GM21360 (cell line): ENCODE results near the gene ETNK2.
"Not testable (repeated sequence)": the region's sequence is repeated elsewhere in the genome, so short reads cannot be mapped to it uniquely, and the experiment has no call there.

Experiments
- ATAC-seq: cut with Tn5 transposase; IDR thresholded peaks from one replicate; pipeline ENCODE4 v1.9.1; 2021; ENCODE audit warnings: mild to moderate bottlenecking, moderate library complexity; ENCODE audit not compliant: unreplicated experiment

ETNK2 gene

DNA sequence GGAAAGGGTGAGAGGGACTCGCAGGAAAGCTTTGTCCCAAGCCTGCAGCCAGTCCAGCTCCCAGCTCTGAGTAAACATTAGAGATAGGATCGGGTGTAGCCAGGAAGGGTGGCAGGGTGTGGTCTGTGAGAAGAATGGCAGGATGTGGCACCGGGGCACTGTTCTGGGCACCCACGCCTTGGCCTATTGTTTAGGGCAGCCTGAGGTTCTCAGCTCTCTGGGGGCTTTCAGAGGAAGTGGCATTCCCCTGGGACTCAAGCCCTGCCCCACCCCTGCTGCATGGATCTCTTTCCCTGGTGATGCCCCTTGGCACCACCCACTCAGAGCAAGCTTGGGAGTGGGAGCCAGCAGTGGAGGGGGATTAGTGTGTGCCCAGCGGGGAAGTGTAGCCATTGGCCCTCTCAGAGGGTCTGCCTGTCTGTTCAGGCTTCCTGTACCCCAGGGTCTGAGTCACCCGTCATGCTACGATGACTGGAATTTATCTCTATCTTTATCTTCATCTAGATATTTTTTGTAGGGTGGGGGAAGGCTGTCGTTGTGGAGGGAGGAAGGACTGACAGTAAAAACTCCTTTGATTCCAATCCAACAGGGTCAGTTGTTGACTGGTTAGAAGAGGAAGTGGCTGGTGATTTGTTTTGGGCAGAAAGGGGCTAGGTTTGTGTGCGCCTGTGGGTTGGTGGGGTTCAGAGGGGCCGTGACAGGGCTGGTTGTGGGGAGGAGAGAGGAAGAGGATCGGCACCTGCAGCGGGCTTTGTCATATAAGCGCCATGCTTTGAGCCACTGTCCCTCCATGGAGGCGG is 47.3 kb downstream of the ETNK2 start:
- ATAC-seq: no peak

DNA sequence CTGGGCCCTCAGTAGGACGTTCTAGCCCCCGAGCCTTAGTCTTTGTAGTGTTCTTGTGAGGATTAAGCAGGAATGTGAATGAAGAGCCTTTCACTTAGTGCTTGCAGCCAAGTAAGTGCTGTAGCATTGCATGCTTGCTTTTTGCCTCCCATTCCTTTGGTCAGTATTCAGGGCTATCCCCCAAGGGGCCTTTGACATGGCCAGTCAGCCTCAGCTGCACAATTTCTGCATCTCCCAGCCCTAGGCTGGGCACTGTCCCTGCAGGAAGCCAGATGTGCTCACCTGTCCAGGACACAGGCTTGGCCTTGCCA is 48.5 kb downstream of the ETNK2 start:
- ATAC-seq: no peak

DNA sequence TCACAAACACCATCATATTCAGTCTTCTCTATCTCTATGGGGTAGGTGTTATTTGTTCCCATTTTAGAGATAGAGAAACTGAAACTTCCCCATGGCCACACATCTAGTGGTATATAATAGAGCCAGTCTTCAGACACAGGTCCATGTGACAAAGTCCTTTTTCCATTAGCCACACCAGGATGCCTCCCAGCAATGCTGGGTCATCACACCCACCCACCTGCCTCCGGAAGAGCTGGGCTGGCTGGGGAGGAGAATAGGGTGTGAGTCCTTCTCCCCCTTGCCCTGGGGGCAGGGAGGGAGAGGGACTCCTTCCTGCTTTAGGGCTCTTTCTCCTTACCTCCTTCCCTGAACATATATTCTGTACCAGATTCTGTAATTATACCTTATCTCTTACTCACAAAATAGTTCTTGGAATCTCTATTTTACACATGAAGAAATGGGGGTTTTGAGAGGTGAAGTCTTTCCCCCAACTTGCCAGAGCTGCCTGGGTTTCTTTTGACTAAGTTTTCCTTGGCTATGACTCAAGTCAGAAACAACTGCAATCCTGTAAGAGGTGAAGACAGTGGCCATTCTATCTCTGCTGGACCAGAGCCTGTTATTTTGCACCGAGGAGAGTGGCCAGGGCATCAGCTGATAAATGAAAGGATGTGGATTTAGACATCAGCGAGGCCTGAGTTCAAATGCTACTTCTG is 49.0 kb downstream of the ETNK2 start:
- no peak for ATAC-seq

DNA sequence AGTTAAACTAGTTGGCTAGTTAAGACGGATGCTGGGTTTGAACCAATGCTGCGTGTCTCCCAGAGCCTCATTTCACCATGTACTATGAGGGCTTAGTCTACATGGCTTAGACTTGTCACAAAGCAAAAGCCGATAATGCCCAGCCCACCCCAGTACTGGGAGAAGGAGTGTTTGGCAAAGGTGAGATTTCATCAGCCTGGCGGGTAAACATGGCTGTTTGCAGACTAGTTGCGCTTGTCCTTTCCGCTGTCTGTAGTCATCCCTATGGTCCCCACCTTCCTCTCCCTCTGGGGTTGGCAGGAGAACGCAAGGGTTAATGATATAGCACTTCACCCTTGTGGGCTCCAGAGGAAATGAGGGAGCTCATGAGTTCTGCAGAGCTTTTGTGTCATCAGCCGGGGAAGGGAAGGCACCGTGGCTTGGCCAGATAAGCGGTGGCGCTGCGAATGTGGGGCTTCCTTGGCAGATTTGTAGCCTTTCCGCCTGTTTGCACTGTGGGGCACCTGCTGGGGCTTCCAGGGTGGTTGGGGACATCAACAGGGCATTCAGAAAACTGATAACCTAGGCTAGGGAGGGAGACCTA is 49.7 kb downstream of the ETNK2 start:
- no peak for ATAC-seq

DNA sequence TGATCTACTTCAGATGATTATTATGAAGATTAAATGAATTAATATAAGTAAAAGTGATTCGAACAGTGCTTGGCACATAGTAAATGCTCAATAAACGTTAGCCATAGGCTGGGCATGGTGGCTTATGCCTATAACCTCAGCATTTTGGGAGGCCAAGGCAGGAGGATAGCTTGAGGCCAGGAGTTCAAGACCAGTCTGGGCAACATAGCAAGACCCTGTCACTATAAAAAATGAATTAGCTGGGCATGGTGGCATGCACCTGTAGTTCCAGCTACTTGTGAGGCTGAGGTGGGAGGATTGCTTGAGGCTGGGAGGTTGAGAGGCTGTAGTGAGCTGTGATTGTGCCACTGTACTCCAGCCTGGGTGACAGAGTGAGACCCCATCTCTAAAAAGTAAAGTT is 52.1 kb downstream of the ETNK2 start:
- not testable (repeated sequence) for ATAC-seq

DNA sequence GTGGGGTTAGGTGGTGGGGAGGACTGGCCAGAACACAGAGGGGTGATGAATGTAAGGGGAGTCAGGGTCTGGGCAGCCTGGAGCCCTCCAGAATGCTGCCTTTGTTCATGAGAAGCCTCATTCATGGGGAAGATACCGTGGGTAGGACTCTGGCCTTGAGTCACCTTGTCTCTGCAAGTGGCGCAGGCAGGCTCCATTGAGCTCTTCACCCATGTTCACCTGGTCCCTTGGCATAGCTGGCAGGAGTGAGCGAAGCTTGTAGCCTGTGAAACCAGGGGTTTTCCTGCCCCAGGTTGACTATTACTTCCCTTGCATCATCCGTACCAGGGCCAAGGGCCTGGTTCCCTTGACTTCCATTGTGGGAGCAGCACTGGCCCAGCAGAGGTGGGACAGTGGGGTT is 53.2 kb downstream of the ETNK2 start:
- ATAC-seq: no peak

DNA sequence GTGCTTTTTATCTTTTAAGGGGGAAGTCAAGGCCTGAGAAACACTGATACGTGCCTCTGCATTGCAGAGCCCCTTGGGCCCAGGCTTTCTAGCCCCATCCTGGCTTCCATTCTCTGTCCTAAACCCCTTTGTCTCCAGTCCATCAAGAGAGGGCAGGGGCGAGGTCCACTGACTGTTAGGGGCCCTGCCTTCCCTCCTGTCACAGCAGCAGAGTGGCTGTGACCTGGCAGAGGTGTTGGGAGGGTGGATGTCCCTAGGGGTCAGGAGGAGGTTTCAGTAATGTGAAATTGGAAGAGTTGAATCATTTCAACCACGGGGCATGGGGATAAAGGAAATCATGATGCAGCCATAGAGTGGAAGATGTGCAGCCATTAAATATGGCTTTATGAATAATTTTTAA is 54.9 kb downstream of the ETNK2 start:
- ATAC-seq: no peak

DNA sequence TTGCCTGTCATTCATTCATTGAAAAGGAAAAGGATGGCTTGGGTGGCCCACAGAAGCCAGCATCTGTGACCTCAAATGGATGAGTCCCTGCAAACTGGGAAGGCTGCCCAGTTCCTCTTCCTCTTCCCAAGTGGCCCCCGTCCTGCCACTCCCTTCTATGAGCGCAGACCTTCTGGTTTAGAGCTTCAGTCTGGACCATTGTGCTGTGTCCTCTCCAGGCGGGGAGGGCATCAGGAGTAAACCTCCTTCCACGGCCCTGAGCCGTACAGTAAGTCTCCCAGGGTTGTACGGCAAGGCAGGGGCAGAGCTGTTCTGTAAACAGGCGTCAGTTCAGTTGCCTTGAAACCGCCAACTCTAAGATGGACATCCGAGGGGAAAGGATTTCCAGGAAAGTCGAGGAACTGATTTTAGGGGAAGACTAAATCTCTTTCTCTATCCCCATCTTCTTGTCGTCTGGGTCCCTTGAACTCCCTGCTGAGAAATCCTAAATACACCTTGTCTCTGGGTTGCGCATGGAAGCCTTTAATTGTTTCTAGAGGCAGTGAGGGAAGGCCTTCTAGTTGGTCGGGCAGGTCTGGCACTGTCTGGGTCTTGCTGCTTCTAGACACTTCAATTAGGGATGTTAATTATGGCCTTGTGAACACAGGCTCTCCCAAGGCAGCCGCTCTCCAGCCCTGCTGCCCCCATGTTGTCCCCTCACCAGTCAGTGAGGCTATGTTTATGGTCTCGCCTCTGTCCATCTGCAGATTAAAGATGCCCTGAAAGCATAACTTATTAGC is 56.8 kb downstream of the ETNK2 start:
- ATAC-seq: no peak

DNA sequence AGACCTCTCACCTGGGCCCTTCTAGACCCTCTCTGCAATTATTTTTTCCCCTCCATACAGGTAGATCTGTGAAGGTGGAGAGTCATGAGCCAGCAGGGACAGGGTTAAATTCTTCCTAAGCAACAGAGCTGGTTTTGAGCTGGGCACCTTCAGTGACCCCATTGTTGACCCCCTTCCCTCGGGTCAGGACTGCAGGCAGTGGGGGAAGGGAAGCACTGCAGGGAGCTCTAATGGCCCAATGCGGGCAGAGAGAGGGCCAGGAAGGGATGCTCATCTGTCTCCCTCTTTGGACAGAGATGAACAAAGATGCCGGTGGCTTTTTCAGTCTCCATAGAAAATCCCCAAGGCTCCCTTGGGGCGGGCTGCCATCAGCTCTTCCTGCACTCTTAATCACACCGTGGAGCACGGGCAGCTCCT is 57.5 kb downstream of the ETNK2 start:
- no peak for ATAC-seq

DNA sequence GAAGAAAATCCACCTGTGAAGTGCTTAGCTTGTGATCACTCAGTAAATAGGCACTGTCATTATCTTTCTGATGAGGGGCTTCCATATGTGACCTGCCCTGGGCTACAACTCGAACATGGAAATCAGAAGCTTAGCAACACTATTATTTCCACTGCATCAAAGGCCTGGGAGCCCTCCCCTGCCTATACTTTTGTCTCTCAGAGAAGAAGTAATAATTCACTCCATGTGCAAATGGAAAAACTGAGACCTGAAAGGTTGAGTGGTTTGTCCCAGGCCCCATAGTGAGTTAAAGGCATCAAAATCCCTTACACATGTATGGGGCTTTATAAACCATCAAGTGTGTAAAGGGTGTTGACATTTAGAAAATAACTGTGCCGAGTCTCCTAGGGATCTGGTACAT is 58.1 kb downstream of the ETNK2 start:
- ATAC-seq: no peak

DNA sequence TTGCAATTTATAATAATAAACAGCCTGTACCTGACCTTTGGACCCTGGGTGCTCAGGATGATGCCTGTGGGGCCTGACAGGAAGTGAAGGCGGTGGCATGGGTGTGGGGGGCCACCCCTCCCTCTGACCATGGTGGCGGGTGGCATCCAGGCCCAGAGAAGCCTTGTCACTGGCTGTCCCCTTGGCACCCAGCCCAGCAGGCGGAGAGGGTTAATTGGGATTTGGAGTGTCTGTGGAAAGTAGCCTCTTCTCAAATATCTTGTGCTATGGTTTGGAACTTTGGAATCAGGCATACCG is 58.5 kb downstream of the ETNK2 start:
- ATAC-seq: no peak

DNA sequence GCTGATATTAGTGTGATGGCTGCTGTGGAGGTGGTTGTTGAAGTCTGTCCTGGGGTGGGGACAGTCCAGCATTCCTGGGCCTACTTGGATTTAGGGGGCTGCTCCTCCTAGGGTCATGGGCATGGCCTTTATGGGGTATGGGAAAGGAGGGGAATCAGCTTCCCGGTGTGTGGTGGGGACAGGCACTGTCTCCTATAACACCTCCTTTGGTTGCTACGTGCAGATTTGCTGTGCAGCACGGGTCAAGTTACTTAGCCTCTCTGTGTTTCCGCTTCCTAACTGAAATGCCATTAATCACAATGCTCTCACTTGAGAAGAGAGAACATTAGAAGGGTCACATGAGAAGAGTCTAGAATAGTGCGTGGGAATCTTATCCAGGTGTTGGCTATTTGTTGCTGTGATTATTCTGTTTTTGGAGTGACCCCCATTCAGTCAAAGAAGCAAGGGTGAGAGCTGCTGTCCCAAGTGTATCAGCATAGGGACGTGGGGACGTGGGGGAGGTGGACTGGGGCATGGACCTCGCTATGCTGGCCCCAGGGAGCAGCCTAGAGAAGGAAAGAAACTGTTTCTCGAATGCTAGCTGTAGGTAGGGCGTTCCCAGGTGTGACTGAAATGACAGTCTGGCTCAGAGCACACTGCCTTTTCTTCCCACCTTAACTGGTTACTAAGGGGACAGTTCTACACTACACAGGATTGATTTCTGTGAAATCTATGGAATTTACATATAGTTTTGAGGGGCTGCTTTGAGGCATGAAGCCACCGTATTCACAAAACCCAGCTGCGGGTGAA is 59.0 kb downstream of the ETNK2 start:
- no peak for ATAC-seq

DNA sequence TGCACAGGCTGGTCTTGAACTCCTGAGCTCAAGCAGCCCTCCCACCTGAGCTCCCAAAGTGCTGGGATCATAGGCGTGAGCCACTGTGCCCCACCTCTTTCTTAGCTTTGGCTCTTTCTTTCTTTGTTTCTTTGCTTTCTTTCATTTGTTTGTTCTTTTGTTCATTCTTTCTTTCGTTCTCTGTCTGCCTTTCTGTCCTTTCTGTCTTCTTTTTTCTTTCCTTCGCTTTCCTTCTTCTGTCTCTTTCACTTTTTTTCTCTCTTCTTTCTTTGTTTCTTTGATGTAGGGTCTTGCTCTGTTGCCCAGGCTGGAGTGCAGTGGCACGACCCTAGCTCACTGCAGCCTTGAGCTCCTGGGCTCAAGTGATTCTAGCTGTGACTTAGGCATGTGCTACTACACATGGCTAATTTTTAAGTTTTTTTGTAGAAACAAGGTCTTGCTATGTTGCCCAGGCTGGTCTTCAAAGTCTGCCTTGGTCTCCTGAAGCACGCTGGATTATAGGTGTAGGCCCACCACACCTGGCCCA is 60.0 kb downstream of the ETNK2 start:
- ATAC-seq: no peak

DNA sequence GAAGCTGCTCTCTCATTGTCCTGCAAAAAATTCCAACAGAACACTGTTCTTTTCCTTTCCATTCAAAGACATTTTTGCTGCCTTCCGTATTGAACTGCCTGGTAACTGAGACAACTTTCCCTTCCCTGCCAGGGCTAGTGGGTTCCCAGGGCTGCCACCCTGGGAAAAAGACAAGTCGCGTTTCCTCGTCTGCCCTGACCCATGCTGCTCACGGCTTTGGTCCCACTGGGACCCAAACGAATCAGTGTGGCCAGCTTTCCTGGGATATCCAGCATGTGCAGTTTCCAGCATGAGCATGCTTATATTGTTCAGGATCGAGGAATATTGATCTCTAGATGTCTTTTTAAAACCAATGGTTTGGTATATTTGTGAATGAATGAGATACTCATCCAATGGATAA is 60.8 kb downstream of the ETNK2 start:
- ATAC-seq: no peak

DNA sequence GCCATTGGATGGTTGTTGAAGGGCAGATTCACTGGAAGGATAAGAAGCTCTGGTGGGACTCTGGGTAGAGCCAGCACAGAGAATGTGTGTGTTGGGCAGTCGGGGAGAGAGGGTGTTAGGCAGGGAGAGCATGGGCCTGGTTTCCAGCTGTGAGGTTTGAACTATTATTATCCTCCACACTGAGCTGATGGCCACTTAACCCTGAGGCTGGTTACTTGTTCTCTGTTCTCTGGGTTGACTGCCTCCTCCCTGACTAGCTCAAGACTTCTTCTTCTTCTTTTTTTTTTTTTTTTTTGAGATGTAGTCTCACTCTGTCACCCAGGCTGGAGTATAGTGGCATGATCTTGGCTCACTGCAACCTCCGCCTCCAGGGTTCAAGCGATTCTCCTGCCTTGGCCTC is 61.7 kb downstream of the ETNK2 start:
- not testable (repeated sequence) for ATAC-seq

DNA sequence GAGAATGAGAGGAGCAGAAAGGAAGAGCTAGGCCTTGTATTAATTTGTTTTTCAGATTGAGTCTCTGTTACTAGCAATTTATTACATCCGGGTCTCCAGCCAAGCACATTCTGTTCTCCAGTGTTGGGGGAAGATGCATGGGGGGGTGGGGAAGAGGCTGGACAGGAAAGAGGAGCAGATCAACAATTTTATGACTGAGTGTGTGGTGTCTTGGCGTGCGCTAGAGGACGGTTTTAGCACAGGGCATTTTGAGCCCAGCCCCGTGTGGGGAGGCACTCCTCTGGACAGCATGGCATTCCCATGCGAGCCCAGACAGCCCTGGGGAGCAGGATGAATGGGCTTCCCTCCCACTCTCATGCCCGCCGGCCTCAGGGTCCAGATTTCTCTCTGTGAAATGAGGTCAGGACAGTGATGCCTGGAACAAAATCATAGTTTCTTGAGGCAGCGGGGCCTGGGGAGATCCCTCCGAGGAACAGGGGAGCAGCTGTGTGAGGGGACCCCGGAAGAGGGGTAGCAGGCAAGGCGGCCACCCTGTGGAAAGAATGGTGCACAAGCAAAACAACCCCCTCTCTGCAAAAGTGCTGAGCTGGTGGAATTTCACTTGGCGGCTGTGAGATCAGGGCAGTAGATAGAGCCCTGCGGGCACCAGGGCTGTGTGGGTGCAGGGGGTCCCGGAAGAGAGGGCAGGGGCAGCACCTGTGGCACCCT is 62.6 kb downstream of the ETNK2 start:
- ATAC-seq: no peak

DNA sequence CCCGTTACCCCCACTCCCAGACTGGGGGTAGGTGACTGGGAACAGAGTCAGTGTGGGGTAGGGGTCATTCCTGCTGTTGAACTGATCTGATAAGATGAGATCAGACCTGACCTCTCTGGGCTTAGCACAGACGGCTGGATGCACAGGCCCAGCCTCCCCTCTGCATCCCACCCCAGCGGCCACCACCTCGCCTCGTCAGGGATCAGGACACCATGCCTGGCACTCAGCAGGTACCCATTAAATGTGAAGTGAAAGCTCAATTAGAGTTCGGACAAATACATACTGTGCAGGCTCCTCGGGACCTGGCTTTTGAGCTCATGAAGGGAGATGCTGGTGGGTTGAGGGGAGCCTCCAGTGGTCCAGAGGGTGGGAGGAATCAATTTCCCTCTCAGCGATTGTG is 63.2 kb downstream of the ETNK2 start:
- ATAC-seq: no peak

DNA sequence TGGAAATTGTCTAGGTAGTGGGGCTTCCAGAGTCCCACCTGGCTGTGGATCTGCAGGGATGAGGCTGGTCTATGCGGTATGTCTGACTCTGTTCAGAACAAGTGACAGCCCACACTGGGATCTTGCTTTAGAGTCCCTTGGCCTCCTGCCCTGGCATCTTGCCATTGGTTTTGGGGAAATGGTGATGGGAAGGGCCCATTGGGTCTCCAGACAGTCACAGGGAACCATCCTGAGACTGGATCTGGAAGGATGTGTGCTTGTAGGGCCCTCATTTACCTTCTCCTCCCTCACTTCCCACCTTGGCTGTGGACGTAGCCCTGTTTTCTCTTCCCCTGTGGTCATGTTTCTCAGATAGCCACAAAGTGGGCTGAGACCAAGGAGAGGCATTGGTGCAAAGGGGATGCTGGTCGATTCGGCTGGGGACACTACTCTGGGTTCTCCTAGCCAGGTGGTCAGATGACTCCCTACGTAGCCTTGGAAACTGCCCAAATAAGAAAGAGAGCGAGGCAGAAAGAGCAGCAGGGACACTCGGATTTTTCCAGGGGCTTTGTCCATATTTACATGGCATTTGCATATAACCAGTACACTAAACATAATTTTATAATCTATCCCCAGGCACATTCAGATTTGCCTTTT is 63.8 kb downstream of the ETNK2 start:
- no peak for ATAC-seq

DNA sequence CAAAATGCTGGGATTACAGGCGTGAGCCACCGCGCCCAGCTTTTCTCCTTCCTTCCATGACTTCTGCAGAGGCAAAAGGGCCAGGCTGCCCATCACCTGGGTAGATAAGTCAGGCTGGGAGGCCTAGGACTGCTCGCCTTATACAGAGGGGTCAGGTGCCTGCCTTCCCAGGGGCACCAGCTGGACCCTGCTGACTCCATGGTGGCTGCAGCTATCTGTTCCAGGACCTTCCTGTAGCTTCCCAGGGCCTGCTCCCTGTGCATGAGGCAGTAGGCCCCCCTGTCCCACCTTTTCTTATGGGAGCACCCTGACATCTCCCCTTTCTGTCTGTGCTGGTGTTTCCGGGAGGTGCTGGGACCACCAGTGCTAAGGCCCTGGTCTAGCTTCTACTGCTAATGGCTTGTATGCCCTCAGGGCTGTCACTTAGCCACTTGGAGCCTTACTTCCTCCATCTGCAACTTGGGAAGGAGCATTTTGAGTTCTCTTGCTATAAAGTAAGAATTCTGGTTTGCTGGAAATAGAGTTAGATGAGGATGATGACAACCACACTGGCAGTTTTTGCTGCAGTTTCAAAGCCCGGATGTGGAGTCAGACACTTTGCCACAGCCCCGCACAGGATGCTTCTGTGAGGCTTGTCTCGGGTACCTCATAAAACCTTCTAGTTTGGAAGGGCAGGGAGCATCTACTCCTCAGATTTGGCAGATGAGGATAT is 64.5 kb downstream of the ETNK2 start:
- ATAC-seq: no peak
